DND-41 (cell line): ENCODE data around the gene TCF7L1.

Experiments
- EZH2 ChIP-seq: IDR thresholded peaks from 3 replicates; pipeline ENCODE4 v1.6.1; 2012; ENCODE audit warnings: borderline replicate concordance, low read depth, mild to moderate bottlenecking, moderate library complexity, low read length, inconsistent platforms; ENCODE audit not compliant: severe bottlenecking
- TF ChIP-seq, protein P1 (sequence below): IDR thresholded peaks from 2 replicates; pipeline ENCODE4 v1.5.1; 2012; ENCODE audit warnings: borderline replicate concordance, low read length, moderate library complexity, mild to moderate bottlenecking; ENCODE audit not compliant: poor library complexity, severe bottlenecking; ENCODE audit errors: extremely low read depth

DNA sequence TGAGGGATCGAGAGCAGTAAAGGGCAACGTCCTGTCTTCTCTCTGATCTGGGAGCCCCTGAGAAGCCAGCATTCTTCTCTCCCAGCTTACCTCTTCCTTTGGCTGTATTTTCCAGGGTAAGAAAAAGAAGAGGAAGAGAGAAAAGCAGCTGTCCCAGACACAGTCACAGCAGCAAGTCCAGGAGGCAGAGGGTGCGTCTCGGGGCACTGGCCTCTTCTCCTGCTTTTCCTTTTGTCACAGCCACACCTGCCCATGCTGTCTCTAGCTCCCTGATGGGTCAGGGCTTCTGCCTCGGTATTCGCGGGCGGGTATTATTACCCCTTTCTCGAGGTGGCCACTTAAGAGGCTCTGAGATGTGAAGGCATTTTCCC, 174.3 kb downstream of the TCF7L1 start:
- TF ChIP-seq, protein P1, sequence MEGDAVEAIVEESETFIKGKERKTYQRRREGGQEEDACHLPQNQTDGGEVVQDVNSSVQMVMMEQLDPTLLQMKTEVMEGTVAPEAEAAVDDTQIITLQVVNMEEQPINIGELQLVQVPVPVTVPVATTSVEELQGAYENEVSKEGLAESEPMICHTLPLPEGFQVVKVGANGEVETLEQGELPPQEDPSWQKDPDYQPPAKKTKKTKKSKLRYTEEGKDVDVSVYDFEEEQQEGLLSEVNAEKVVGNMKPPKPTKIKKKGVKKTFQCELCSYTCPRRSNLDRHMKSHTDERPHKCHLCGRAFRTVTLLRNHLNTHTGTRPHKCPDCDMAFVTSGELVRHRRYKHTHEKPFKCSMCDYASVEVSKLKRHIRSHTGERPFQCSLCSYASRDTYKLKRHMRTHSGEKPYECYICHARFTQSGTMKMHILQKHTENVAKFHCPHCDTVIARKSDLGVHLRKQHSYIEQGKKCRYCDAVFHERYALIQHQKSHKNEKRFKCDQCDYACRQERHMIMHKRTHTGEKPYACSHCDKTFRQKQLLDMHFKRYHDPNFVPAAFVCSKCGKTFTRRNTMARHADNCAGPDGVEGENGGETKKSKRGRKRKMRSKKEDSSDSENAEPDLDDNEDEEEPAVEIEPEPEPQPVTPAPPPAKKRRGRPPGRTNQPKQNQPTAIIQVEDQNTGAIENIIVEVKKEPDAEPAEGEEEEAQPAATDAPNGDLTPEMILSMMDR, result no peak
- no peak for TF ChIP-seq EZH2
